GM23338 (cell line): Measurements from ENCODE around the gene TPRG1.

Experiments used
- CREB1 ChIP-seq: fragments of 250-450 bp; sonication (Bioruptor Pico); IDR thresholded peaks from 2 replicates; pipeline ENCODE4 v1.5.0; 2020; ENCODE audit warnings: low read depth, mild to moderate bottlenecking, moderate library complexity
- CTCF ChIP-seq, 2 experiments: fragments of 200-600 bp in 1 of 2; sonication (generic) in 1 of 2; conservative IDR thresholded peaks; 2 replicates each; pipeline versions ENCODE4 v1.5.1 to v1.6.1; 2016 to 2017; ENCODE audit warnings: antibody characterized with exemption in 2 of 2, low read depth in 2 of 2, mild to moderate bottlenecking in 2 of 2, moderate library complexity in 1 of 2
- EZH2 ChIP-seq: fragments of 200-600 bp; sonication (generic); IDR thresholded peaks from one replicate; pipeline ENCODE4 v1.8.0; 2017; ENCODE audit warnings: antibody characterized with exemption, mild to moderate bottlenecking, low read depth; ENCODE audit not compliant: unreplicated experiment
- EZH2phosphoT487 ChIP-seq: fragments of 200-600 bp; sonication (generic); IDR thresholded peaks from one replicate; pipeline ENCODE4 v1.8.1; 2018; ENCODE audit warnings: antibody characterized with exemption; ENCODE audit not compliant: unreplicated experiment
- JUNB ChIP-seq: IDR thresholded peaks from one replicate; pipeline ENCODE4 v1.6.1; 2016; ENCODE audit warnings: antibody characterized with exemption; ENCODE audit not compliant: unreplicated experiment
- NANOG ChIP-seq: IDR thresholded peaks from 2 replicates; pipeline ENCODE4 v1.6.1; 2016; ENCODE audit warnings: antibody characterized with exemption, borderline replicate concordance
- POLR2AphosphoS5 ChIP-seq: IDR thresholded peaks from 2 replicates; pipeline ENCODE4 v1.6.1; 2016; ENCODE audit warnings: antibody characterized with exemption, low read depth
- TF ChIP-seq, protein P1 (sequence below): IDR thresholded peaks from 2 replicates; pipeline ENCODE4 v1.6.1; 2016; ENCODE audit warnings: antibody characterized with exemption
- TF ChIP-seq, protein P2 (sequence below): fragments of 250-450 bp; sonication (Bioruptor Pico); IDR thresholded peaks from 2 replicates; pipeline ENCODE4 v1.5.0; 2020; ENCODE audit warnings: mild to moderate bottlenecking, moderate library complexity
- TF ChIP-seq, protein P3 (sequence below): IDR thresholded peaks from one replicate; pipeline ENCODE4 v1.6.1; 2018; ENCODE audit warnings: antibody characterized with exemption; ENCODE audit not compliant: unreplicated experiment

DNA sequence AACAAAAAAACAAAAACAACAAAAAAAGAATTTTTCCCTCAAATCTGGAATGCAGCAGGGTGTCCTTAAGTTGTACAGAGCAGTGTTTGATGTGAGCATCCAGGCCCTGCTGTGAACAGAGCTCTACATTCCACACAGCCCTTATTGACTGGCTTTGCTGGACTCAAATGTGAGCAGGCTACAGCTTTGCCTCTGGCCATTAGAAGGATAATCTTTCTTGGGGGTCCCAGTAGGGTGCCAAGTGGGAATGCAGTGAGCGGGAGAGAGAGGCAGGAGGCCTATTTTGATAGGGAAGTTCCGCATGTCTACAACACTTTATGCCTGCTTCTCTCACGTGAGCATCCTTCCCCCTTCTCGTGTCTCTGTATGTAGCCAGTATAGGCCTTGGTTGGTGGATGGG lies 34.4 kb upstream of the TPRG1 start:
- TF ChIP-seq CTCF (conservative IDR thresholded peaks at IDR 0.05; ENCODE audit: low read depth in 2 of 2) (no peak), POLR2AphosphoS5 (no peak), EZH2phosphoT487 (no peak), EZH2 (no peak), JUNB (no peak), NANOG (no peak), CREB1 (CRISPR knock-in tag) (no peak)
- TF ChIP-seq, protein P1, sequence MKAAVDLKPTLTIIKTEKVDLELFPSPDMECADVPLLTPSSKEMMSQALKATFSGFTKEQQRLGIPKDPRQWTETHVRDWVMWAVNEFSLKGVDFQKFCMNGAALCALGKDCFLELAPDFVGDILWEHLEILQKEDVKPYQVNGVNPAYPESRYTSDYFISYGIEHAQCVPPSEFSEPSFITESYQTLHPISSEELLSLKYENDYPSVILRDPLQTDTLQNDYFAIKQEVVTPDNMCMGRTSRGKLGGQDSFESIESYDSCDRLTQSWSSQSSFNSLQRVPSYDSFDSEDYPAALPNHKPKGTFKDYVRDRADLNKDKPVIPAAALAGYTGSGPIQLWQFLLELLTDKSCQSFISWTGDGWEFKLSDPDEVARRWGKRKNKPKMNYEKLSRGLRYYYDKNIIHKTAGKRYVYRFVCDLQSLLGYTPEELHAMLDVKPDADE: no peak
- TF ChIP-seq, protein P2, sequence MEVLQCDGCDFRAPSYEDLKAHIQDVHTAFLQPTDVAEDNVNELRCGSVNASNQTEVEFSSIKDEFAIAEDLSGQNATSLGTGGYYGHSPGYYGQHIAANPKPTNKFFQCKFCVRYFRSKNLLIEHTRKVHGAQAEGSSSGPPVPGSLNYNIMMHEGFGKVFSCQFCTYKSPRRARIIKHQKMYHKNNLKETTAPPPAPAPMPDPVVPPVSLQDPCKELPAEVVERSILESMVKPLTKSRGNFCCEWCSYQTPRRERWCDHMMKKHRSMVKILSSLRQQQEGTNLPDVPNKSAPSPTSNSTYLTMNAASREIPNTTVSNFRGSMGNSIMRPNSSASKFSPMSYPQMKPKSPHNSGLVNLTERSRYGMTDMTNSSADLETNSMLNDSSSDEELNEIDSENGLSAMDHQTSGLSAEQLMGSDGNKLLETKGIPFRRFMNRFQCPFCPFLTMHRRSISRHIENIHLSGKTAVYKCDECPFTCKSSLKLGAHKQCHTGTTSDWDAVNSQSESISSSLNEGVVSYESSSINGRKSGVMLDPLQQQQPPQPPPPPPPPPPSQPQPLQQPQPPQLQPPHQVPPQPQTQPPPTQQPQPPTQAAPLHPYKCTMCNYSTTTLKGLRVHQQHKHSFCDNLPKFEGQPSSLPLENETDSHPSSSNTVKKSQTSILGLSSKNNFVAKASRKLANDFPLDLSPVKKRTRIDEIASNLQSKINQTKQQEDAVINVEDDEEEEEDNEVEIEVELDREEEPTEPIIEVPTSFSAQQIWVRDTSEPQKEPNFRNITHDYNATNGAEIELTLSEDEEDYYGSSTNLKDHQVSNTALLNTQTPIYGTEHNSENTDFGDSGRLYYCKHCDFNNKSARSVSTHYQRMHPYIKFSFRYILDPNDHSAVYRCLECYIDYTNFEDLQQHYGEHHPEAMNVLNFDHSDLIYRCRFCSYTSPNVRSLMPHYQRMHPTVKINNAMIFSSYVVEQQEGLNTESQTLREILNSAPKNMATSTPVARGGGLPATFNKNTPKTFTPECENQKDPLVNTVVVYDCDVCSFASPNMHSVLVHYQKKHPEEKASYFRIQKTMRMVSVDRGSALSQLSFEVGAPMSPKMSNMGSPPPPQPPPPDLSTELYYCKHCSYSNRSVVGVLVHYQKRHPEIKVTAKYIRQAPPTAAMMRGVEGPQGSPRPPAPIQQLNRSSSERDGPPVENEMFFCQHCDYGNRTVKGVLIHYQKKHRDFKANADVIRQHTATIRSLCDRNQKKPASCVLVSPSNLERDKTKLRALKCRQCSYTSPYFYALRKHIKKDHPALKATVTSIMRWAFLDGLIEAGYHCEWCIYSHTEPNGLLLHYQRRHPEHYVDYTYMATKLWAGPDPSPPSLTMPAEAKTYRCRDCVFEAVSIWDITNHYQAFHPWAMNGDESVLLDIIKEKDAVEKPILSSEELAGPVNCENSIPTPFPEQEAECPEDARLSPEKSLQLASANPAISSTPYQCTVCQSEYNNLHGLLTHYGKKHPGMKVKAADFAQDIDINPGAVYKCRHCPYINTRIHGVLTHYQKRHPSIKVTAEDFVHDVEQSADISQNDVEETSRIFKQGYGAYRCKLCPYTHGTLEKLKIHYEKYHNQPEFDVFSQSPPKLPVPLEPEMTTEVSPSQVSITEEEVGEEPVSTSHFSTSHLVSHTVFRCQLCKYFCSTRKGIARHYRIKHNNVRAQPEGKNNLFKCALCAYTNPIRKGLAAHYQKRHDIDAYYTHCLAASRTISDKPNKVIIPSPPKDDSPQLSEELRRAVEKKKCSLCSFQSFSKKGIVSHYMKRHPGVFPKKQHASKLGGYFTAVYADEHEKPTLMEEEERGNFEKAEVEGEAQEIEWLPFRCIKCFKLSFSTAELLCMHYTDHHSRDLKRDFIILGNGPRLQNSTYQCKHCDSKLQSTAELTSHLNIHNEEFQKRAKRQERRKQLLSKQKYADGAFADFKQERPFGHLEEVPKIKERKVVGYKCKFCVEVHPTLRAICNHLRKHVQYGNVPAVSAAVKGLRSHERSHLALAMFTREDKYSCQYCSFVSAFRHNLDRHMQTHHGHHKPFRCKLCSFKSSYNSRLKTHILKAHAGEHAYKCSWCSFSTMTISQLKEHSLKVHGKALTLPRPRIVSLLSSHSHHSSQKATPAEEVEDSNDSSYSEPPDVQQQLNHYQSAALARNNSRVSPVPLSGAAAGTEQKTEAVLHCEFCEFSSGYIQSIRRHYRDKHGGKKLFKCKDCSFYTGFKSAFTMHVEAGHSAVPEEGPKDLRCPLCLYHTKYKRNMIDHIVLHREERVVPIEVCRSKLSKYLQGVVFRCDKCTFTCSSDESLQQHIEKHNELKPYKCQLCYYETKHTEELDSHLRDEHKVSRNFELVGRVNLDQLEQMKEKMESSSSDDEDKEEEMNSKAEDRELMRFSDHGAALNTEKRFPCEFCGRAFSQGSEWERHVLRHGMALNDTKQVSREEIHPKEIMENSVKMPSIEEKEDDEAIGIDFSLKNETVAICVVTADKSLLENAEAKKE: no peak
- TF ChIP-seq, protein P3, sequence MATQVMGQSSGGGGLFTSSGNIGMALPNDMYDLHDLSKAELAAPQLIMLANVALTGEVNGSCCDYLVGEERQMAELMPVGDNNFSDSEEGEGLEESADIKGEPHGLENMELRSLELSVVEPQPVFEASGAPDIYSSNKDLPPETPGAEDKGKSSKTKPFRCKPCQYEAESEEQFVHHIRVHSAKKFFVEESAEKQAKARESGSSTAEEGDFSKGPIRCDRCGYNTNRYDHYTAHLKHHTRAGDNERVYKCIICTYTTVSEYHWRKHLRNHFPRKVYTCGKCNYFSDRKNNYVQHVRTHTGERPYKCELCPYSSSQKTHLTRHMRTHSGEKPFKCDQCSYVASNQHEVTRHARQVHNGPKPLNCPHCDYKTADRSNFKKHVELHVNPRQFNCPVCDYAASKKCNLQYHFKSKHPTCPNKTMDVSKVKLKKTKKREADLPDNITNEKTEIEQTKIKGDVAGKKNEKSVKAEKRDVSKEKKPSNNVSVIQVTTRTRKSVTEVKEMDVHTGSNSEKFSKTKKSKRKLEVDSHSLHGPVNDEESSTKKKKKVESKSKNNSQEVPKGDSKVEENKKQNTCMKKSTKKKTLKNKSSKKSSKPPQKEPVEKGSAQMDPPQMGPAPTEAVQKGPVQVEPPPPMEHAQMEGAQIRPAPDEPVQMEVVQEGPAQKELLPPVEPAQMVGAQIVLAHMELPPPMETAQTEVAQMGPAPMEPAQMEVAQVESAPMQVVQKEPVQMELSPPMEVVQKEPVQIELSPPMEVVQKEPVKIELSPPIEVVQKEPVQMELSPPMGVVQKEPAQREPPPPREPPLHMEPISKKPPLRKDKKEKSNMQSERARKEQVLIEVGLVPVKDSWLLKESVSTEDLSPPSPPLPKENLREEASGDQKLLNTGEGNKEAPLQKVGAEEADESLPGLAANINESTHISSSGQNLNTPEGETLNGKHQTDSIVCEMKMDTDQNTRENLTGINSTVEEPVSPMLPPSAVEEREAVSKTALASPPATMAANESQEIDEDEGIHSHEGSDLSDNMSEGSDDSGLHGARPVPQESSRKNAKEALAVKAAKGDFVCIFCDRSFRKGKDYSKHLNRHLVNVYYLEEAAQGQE: no peak
